DMS153 treated with DMSO at 0.1 percent for 48 hours (cell line): Measurements from ENCODE around the gene CALCR.
"Not testable (repeated sequence)": the region's sequence is repeated elsewhere in the genome, so short reads cannot be mapped to it uniquely, and the experiment has no call there.

Source experiments
- DNase-seq: peaks from one replicate; lab custom pipeline; 2025; ENCODE audit not compliant: unreplicated experiment; lab: John Stamatoyannopoulos, UW

CALCR gene

DNA sequence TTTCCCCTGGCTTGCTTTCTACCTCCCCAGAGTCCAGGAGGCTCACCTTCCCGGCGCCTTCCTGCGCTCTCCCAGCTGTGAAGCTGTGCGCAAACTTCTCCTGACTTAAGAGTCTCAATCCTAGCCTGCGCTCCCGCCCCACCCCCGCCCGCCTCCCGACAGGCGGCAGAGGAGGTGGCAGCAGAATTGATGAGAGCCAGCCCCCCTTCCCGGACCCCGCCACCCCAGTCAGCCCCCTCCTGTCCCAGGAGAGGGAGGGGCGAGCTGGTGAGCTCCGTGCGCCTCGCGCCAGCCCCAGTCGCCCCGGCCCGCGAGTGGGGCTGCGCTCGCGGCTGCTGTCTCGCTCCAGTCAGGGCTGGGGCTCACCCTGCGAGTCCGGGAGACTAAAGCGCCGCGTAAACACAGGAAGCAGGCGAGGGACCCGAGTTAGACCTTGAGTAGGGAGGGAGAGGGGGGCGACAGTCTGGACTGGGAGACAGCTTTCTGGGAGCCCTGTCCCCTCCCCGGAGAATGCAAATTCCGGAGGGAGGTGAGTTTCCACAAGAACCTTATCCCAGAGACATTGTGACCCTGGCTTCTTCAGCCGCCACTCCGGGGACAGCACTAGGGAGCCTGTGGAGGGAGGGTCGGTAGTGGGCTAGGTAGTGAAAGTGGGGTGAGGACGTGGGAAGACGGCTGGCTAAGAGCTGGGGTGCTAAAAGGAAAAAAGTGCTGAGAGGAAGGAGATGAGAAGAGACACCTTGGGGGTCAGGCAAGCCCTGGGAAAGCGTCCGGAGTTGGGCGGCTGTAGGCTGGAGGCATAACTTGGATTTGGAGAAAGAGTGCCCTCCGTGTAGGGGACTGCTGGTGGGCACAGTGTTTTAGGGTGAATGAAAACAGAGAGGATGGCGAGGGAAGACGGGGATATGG lies at the start of gene CALCR:
Gene CALCR, minus strand, starts transcription at position 79 of the 909 bp plus-strand sequence. CDS start 87,743 bp downstream, outside the sequence.
- DNase-seq = no peak

DNA sequence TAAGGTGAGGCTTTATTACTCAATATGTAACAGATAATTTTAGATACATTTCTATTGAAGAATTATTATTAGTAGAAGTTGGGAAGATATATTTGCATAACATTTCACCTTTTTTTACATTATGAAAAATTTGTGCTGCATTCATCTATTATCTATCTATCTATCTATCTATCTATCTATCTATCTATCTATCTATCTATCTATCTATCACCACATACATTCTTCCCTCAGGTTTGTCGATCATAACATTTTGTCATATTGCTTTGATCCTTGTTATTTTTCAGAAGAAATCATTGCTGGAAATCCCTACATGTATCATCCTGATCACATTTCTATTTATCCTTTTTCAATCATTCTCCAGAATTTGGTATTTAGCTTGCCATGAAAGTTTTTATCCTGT lies 49.3 kb upstream of the CALCR start:
- DNase-seq = no peak

DNA sequence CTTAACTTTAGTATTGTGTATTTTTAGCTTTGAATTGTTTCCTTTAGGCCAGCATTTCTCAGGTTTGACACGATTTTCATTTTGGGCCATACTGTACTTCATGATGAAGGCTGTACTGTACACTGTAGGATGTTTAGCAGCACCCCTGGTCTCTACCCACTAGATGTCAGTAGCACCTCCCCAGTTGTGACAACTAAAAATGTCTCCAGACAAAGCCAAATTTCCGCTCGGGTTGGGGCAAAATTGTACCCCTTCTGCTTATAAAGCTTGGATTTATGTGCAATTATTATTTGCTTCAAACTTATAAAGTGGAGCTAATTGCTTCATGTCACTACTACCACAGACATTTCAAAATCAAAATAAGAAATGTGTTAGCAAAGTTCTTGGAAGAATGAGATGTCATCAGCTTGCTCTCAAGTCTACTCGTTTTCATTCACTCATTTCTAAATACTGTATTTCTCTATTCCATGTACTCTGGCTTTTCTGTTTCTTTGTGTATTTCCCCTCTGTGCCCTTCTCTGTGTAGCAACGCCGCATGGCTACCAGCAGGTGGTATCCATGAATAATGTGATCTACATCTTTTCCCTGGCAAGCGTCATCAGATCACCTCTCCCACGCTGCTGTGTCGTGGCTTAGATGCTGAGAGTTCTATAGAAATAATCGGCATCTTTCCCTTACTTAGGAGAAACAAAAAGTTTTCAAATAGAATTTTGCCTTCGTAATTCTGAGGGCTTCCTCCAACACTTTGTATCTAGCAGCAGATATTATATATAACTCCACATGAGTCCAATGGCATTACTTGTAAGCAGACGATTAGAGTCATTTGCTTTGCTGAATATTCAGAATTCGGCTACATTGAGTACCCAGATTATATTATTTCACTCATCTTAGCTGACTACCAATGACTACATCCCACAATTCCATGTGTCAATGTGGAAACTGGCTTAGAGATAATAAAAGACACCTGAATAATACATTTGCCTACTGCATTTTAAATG lies 47.8 kb upstream of the CALCR start:
- peak; percentile 19 for DNase-seq

DNA sequence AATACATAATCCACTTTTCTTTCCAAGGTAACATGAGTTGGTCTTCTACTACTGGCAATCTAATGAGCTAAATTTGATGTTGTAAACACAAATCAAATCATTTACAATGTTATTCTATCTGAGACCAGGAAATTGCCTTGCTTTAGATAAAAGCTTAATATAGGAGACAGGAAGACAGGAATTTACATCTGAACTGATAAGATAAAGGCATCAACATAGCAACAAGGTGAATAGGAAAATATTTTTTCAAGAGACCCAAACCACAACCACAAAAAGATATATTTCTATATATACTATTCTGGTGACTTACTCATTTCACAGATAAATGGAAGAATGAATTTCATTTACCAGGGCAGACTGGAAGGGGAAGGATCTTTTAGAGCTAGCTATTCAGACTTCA lies 46.3 kb upstream of the CALCR start:
- DNase-seq = no peak

GRCh38 chr7:93620057-93620456 lies 45.5 kb upstream of the CALCR start:
- DNase-seq = no peak

DNA sequence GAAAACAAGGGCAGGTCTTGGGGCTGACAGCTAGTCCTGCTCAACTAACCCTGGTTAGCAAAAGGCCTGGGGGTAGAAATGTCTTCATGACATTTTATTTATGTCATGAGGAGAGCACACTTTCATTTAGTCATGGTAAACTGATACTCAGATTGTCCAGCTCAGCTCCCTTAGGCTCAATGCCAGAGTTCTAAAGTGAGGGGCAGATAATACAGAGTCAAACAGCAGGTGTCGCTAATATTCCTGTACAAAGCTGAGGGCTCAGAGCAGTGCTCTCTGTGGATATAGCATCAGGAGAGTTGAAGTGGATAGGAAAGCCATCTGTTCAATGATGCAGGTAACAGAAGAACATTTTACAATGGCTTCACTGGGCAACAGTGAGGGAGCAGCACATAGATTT lies 26.8 kb upstream of the CALCR start:
- peak; percentile 25 for DNase-seq

GRCh38 chr7:93594250-93594649 lies 19.7 kb upstream of the CALCR start:
- no peak for DNase-seq

DNA sequence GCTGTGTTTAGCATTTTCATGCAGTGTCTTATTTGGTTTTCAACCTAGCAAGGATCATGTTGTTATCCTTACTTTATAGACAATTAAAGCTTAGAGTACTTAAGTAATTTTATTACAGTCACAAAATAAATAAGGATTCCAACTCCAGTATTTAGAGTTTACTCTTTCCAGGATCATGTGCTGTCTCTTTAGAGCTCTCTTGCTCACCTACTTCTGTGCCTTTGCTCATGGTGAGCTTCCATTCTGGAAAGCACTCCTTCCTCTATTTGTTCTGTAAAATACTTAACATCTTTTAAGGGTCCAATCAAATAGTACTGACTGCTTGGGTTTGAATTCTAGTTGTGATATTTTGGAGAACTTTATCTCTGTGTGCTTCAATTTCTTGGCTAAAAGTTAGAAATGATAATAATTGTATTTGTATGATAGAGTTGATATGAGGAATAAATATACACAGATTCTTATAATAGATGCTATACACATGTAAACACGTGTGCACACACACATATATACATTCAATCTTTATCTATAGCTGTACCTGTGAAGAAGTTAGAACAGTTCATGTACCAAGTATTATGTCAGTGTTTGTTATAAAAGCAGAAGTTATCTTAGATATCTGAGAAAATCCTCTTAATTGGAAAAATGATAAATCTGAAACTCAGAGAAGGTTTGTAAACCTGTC lies 18.2 kb upstream of the CALCR start:
- no peak for DNase-seq

- not testable (repeated sequence) for DNase-seq
Measured at GRCh38 chr7:93591224-93592050, 16.9 kb upstream of the CALCR start.

- DNase-seq = not testable (repeated sequence)
Measured at GRCh38 chr7:93586479-93586865, 11.9 kb upstream of the CALCR start.

GRCh38 chr7:93585694-93586478 lies 11.4 kb upstream of the CALCR start:
- DNase-seq = not testable (repeated sequence)

- no peak for DNase-seq
Measured at GRCh38 chr7:93579431-93579830, 4.9 kb upstream of the CALCR start.

- no peak for DNase-seq
Measured at GRCh38 chr7:93578762-93579161, 4.2 kb upstream of the CALCR start.

- DNase-seq = no peak
Measured at GRCh38 chr7:93575555-93576399, 1.3 kb upstream of the CALCR start.

DNA sequence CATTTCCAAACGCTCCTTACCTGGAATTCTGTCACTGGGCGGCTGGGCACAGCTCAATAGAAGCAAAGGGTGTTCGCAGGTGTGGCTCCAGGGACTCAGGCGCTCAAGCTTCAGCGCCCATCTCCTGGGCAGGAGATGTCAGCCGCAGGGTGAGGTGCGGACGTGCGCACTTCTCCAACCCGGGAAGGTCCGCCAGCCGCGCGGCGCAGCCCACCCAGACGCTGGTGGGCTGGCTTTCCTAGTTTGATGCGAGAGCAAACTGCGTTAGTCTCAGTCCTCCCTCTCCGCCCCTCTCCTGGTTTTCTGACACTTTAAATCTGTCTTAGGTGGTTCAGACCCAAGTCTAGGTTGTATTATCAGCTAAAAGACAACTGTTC lies 267 bp downstream of the CALCR start:
- no peak for DNase-seq

- DNase-seq = no peak
Measured at GRCh38 chr7:93569189-93569588, 5.3 kb downstream of the CALCR start.

DNA sequence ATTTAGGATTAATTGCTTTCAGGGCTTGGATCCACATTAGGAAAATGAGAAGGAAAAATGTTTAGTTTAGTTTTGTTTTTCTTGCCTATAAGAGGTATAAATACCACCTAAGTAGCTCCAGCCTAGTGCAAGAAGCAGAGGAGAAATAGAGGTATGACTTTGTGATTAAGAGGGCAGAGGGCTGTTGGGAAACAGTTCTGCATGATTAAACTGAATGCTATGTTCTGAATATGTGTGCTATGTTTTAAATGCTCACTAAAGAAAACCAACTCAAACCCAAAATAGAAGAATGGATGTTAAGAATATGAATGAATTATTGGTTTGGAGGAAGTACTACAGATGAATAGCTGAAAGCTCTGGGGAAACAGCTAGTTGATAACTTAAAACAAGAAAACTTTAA lies 7.6 kb downstream of the CALCR start:
- DNase-seq = no peak

DNA sequence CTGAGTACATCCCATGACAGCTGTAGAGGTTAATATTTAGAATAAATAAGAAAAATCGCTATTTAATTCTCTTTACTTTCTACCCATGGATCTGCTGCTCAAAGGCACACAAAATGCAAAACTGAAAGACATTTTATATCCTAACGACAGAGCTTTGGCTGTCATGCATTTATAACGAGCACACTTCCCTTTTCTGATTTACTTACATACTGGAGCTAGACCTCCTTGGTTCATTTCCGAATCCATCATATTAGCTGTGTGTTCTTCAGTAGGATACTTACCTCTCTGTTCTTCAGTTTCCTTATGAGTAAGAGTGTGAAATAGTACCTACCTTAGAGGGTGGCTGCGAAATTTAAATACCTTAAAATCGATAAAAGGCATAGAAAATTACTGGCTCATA lies 10.9 kb downstream of the CALCR start:
- DNase-seq = no peak

DNA sequence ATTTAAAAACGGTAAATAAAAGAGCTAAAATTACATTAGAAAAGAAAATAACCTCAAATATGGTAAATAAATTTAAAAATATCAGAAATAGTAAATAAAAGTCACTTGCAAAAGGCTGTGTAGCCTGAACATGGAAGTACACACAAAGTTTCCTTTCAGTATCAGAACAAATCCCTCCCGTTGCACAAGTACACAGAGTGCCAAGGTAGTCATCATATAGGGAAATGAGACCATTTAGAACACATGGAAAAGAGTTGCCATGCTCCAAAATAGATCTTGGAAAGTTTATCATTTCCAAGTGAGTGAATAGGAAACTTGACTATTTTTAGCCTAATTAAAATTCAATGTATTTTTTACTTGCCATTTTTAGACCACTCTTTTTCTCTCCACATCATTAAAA lies 11.6 kb downstream of the CALCR start:
- DNase-seq = no peak
